ENCODE results near the gene MYOCOS.
"Not testable (repeated sequence)": the region's sequence is repeated elsewhere in the genome, so short reads cannot be mapped to it uniquely, and the experiment has no call there.

Gene MYOCOS

GRCh38 chr1:171622152-171622462 is at the start of gene MYOCOS:
MYOCOS (plus strand) TSS chr1:171622243; CDS start chr1:171623884, 1,641 bp downstream.
- DNase-seq (ENCODE audit: low read depth): no peak

- no peak for DNase-seq (ENCODE audit: low read depth)
Observed at GRCh38 chr1:171576144-171576543, 45.9 kb upstream of the MYOCOS start.

GRCh38 chr1:171581226-171581625 is 40.8 kb upstream of the MYOCOS start:
- DNase-seq (ENCODE audit: low read depth): no peak

- DNase-seq (ENCODE audit: low read depth): no peak
Observed at GRCh38 chr1:171581766-171582165, 40.3 kb upstream of the MYOCOS start.

- no peak for DNase-seq (ENCODE audit: low read depth)
Observed at GRCh38 chr1:171582589-171582988, 39.5 kb upstream of the MYOCOS start.

- DNase-seq (ENCODE audit: low read depth): no peak
Observed at GRCh38 chr1:171583591-171584201, 38.3 kb upstream of the MYOCOS start.

GRCh38 chr1:171585715-171586114 is 36.3 kb upstream of the MYOCOS start:
- DNase-seq (ENCODE audit: low read depth): no peak

- DNase-seq (ENCODE audit: low read depth): no peak
Observed at GRCh38 chr1:171588230-171588629, 33.8 kb upstream of the MYOCOS start.

GRCh38 chr1:171590022-171590421 is 32.0 kb upstream of the MYOCOS start:
- no peak for DNase-seq (ENCODE audit: low read depth)

GRCh38 chr1:171595324-171595723 is 26.7 kb upstream of the MYOCOS start:
- no peak for DNase-seq (ENCODE audit: low read depth)

GRCh38 chr1:171596119-171596518 is 25.9 kb upstream of the MYOCOS start:
- DNase-seq (ENCODE audit: low read depth): no peak

GRCh38 chr1:171596705-171597104 is 25.3 kb upstream of the MYOCOS start:
- no peak for DNase-seq (ENCODE audit: low read depth)

- DNase-seq (ENCODE audit: low read depth): no peak
Observed at GRCh38 chr1:171597203-171597602, 24.8 kb upstream of the MYOCOS start.

- not testable (repeated sequence) for DNase-seq (ENCODE audit: low read depth)
Observed at GRCh38 chr1:171600310-171600709, 21.7 kb upstream of the MYOCOS start.

- no peak for DNase-seq (ENCODE audit: low read depth)
Observed at GRCh38 chr1:171600862-171601261, 21.2 kb upstream of the MYOCOS start.

- not testable (repeated sequence) for DNase-seq (ENCODE audit: low read depth)
Observed at GRCh38 chr1:171603042-171603441, 19.0 kb upstream of the MYOCOS start.

GRCh38 chr1:171606402-171606941 is 15.6 kb upstream of the MYOCOS start:
- no peak for DNase-seq (ENCODE audit: low read depth)

- no peak for DNase-seq (ENCODE audit: low read depth)
Observed at GRCh38 chr1:171610385-171610784, 11.7 kb upstream of the MYOCOS start.

- DNase-seq (ENCODE audit: low read depth): no peak
Observed at GRCh38 chr1:171611306-171611705, 10.7 kb upstream of the MYOCOS start.

GRCh38 chr1:171613282-171613681 is 8.8 kb upstream of the MYOCOS start:
- DNase-seq (ENCODE audit: low read depth): no peak

- DNase-seq (ENCODE audit: low read depth): not testable (repeated sequence)
Observed at GRCh38 chr1:171615122-171615906, 6.7 kb upstream of the MYOCOS start.

GRCh38 chr1:171616586-171616985 is 5.5 kb upstream of the MYOCOS start:
- DNase-seq (ENCODE audit: low read depth): no peak

- no peak for DNase-seq (ENCODE audit: low read depth)
Observed at GRCh38 chr1:171623651-171624331, 1.7 kb downstream of the MYOCOS start.
